ENCODE results near the gene C3orf85. TPM values are rescaled to one million over a fixed set of nuclear protein-coding genes. Genes with fewer than 3 reads are reported as not detected.

Gene C3orf85
- polyA plus RNA-seq, 1 experiment = not detected

GRCh38 chr3:109177908-109178307 lies 41.4 kb downstream of the C3orf85 start:
- ChIA-PET CTCF (no interaction called here), POLR2A (no interaction called here)
- no peak for DNase-seq (ENCODE audit: low read depth)
- Histone ChIP-seq H3K27me3 (ENCODE audit: control insufficient read depth, insufficient read depth, low read length) (no peaks in the 10 kb centered on the region), H3K36me3 (ENCODE audit: control insufficient read depth, insufficient read depth, low read length) (no peaks in the 10 kb centered on the region), H3K4me3 (ENCODE audit: low read depth, low read length) (no peak overlapping the region)
- TF ChIP-seq, protein P1, sequence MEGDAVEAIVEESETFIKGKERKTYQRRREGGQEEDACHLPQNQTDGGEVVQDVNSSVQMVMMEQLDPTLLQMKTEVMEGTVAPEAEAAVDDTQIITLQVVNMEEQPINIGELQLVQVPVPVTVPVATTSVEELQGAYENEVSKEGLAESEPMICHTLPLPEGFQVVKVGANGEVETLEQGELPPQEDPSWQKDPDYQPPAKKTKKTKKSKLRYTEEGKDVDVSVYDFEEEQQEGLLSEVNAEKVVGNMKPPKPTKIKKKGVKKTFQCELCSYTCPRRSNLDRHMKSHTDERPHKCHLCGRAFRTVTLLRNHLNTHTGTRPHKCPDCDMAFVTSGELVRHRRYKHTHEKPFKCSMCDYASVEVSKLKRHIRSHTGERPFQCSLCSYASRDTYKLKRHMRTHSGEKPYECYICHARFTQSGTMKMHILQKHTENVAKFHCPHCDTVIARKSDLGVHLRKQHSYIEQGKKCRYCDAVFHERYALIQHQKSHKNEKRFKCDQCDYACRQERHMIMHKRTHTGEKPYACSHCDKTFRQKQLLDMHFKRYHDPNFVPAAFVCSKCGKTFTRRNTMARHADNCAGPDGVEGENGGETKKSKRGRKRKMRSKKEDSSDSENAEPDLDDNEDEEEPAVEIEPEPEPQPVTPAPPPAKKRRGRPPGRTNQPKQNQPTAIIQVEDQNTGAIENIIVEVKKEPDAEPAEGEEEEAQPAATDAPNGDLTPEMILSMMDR (IDR thresholded peaks at IDR 0.05; ENCODE audit: insufficient read depth, low read depth, low read length) = no peak

DNA sequence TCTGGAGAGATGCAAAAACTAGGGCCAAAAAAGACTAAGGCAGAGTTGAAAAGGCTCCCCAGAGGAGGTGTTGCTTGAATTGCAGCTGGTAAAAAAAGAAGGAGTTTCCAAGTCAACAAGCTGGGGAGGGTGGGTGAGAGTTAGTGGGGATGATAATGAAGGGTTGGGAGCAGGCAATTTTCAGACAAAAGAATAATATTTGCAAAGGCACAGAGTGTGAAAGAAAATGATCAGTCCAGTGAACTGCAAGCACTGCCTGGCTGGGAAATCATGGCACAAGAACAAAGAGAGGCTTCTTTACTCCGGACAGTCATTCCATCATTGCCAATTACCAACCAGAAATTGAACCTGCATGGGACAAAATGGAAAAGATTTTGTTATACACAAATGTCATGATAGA lies 42.2 kb downstream of the C3orf85 start:
- Histone ChIP-seq H3K27me3 (ENCODE audit: control insufficient read depth, insufficient read depth, low read length) (no peaks in the 10 kb centered on the region), H3K4me3 (ENCODE audit: low read depth, low read length) (no peak overlapping the region), H3K36me3 (ENCODE audit: control insufficient read depth, insufficient read depth, low read length) (no peaks in the 10 kb centered on the region)
- TF ChIP-seq, protein P1 (IDR thresholded peaks at IDR 0.05; ENCODE audit: insufficient read depth, low read depth, low read length) = no peak
- no peak for DNase-seq (ENCODE audit: low read depth)
- ChIA-PET POLR2A (no interaction called here), CTCF (no interaction called here)

DNA sequence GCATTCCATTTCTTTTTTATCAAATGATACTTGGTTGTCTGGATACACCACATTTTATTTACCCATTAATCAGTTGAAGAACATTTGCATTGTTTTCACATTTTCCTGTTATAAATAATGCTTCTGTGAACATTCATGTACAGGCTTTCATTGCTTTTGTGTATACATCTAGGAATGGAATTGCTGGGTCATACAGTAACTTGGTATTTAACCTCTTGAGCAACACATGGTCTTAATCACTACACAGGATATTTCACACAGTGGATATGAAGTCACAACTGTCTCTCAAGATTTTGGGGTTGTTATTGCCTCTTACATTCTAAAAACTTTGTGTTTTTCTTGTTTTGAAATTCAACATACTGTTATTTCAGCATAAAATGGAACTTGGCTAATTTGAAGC lies 48.2 kb downstream of the C3orf85 start:
- Histone ChIP-seq H3K27me3 (ENCODE audit: control insufficient read depth, insufficient read depth, low read length) (no peaks in the 10 kb centered on the region), H3K4me3 (ENCODE audit: low read depth, low read length) (no peak overlapping the region), H3K36me3 (ENCODE audit: control insufficient read depth, insufficient read depth, low read length) (no peaks in the 10 kb centered on the region)
- CTCF ChIA-PET = no interaction called here
- DNase-seq (ENCODE audit: low read depth) = no peak
- TF ChIP-seq, protein P1 (IDR thresholded peaks at IDR 0.05; ENCODE audit: insufficient read depth, low read depth, low read length) = no peak
- POLR2A ChIA-PET = interaction anchor here (0.7 kb wide), 1 partner anchor 896 kb away, joined by 4 read pairs; no protein-coding TSS in a partner anchor

- ChIA-PET CTCF (no interaction called here), POLR2A (no interaction called here)
- DNase-seq (ENCODE audit: low read depth) = no peak
- Histone ChIP-seq H3K27me3 (ENCODE audit: control insufficient read depth, insufficient read depth, low read length) (no peaks in the 10 kb centered on the region), H3K4me3 (ENCODE audit: low read depth, low read length) (no peak overlapping the region), H3K36me3 (ENCODE audit: control insufficient read depth, insufficient read depth, low read length) (no peaks in the 10 kb centered on the region)
- TF ChIP-seq, protein P1 (IDR thresholded peaks at IDR 0.05; ENCODE audit: insufficient read depth, low read depth, low read length) = no peak
Measured at GRCh38 chr3:109187390-109187789, 50.9 kb downstream of the C3orf85 start.

DNA sequence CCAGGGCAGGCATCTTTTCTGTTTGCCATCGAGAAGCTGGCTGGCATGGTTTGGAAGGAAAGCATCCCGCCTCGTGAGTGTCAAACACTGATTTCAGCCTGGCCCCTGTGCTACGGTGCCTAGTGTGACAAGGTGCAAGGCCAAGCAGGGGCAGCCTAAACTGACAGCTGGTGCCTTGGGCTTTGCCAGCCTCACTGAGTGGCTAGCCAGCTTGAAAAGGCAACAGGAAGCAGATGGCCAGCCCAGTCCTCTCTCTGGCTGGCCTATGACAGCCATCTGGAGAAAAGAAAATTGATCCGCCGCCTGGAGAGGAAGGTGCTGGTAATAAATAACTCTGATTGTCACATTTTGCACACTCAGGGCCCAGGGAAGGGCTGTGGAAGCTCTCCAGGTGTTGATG lies 52.2 kb downstream of the C3orf85 start:
- H3K36me3 ChIP-seq (ENCODE audit: control insufficient read depth, insufficient read depth, low read length) = no peaks in the 10 kb centered on the region
- H3K27me3 ChIP-seq (ENCODE audit: control insufficient read depth, insufficient read depth, low read length) = no peaks in the 10 kb centered on the region
- H3K4me3 ChIP-seq (ENCODE audit: low read depth, low read length) = no peak overlapping the region
- TF ChIP-seq, protein P1 (IDR thresholded peaks at IDR 0.05; ENCODE audit: insufficient read depth, low read depth, low read length) = no peak
- CTCF ChIA-PET = no interaction called here
- DNase-seq (ENCODE audit: low read depth) = no peak
- POLR2A ChIA-PET = no interaction called here
